ENCODE measurements around the gene ARFGAP3.
"Not testable (repeated sequence)": the region's sequence is repeated elsewhere in the genome, so short reads cannot be mapped to it uniquely, and the experiment has no call there.

Gene ARFGAP3

GRCh38 chr22:42794551-42795510 lies 62.2 kb downstream of the ARFGAP3 start:
- no peak for DNase-seq (ENCODE audit: low spot score)

- DNase-seq (ENCODE audit: low spot score): no peak
These were observed 63.1 kb downstream of the ARFGAP3 start for GRCh38 chr22:42793848-42794405.

- no peak for DNase-seq (ENCODE audit: low spot score)
These were observed 63.9 kb downstream of the ARFGAP3 start for GRCh38 chr22:42792909-42793847.

GRCh38 chr22:42792453-42792908 lies 64.6 kb downstream of the ARFGAP3 start:
- DNase-seq (ENCODE audit: low spot score): no peak

GRCh38 chr22:42791721-42792452 lies 65.2 kb downstream of the ARFGAP3 start:
- DNase-seq (ENCODE audit: low spot score): peak; percentile 44

- DNase-seq (ENCODE audit: low spot score): no peak
These were observed 68.6 kb downstream of the ARFGAP3 start for GRCh38 chr22:42788466-42788865.

GRCh38 chr22:42788021-42788420 lies 69.1 kb downstream of the ARFGAP3 start:
- DNase-seq (ENCODE audit: low spot score): no peak

- DNase-seq (ENCODE audit: low spot score): no peak
These were observed 69.7 kb downstream of the ARFGAP3 start for GRCh38 chr22:42787357-42787736.

- no peak for DNase-seq (ENCODE audit: low spot score)
These were observed 70.3 kb downstream of the ARFGAP3 start for GRCh38 chr22:42786606-42787356.

GRCh38 chr22:42785706-42786499 lies 71.2 kb downstream of the ARFGAP3 start:
- no peak for DNase-seq (ENCODE audit: low spot score)

GRCh38 chr22:42782306-42782705 lies 74.8 kb downstream of the ARFGAP3 start:
- not testable (repeated sequence) for DNase-seq (ENCODE audit: low spot score)

GRCh38 chr22:42780070-42780540 lies 77.0 kb downstream of the ARFGAP3 start:
- DNase-seq (ENCODE audit: low spot score): peak; percentile 92

- DNase-seq (ENCODE audit: low spot score): no peak
These were observed 79.9 kb downstream of the ARFGAP3 start for GRCh38 chr22:42777126-42777525.

GRCh38 chr22:42773167-42773566 lies 83.9 kb downstream of the ARFGAP3 start:
- DNase-seq (ENCODE audit: low spot score): no peak

- DNase-seq (ENCODE audit: low spot score): no peak
These were observed 84.4 kb downstream of the ARFGAP3 start for GRCh38 chr22:42772647-42773046.

GRCh38 chr22:42770941-42771647 lies 86.0 kb downstream of the ARFGAP3 start:
- no peak for DNase-seq (ENCODE audit: low spot score)

- DNase-seq (ENCODE audit: low spot score): no peak
These were observed 86.7 kb downstream of the ARFGAP3 start for GRCh38 chr22:42770448-42770726.

- DNase-seq (ENCODE audit: low spot score): no peak
These were observed 87.3 kb downstream of the ARFGAP3 start for GRCh38 chr22:42769574-42770447.

All from Ammon's horn (tissue), 1 donor.